ENCODE data around the gene LEMD1. TPM values are rescaled to one million over a fixed set of nuclear protein-coding genes. Genes with fewer than 3 reads are reported as not detected.

Gene LEMD1
- total RNA-seq, 1 donor from 2014 or later, result not detected

DNA sequence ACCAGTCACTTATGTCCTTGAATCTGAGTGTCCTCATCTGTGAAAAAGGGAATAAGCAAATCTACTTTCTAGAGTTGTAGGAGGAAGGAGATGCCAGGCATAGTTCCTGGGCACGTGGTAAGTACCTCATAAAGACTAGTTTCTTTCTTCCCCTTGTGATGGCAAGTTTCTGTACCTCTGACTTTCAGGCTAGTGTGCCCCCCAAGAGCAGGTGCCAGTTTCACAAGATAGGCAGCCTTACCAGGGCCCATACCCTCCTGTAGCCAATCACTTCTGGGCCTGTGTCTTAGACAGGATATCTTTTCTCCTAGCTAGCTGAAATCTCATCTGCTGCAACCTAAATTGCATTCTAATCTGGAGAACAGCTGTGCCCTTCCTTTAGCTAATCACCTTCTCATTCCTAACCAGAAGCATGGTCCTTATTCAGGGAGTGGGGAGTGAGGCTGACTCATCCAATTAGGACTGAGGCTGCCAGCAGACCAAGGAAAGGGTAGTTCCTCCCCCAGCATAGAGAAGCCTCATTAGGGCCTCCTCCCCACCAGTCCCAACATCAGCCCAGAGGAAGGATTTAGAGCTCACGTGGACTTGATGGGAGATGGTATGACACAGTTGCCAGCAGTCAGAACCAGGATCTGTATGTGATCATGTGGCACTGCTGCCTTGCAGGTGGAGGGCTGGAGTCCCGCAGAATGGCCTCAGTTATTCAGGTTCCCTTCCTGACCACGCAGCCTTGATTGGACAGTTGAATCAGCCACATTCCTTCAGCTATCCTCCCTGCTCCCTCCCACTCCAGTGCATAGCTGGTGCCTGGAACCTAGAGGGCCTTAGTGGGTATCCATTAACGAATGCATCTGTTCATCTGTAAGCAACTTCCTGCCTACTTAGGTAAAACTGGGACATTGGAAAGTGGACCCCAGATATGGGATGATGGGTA is 73.0 kb downstream of the LEMD1 start:
- no peak for DNase-seq (ENCODE audit: extremely low spot score in 2 of 2)
- peaks cover 2% of the 10 kb centered on the region for H3K27me3 ChIP-seq
- TF ChIP-seq CTCF (IDR thresholded peaks at IDR 0.05) (no peak), POLR2AphosphoS5 (IDR thresholded peaks at IDR 0.05; ENCODE audit: insufficient read depth in 1 of 2, low read depth in 1 of 2) (no peak), POLR2A (IDR thresholded peaks at IDR 0.05) (no peak)
- H3K4me3 ChIP-seq, result no peak overlapping the region
- peaks cover 8% of the 10 kb centered on the region for H3K4me1 ChIP-seq
- no peak overlapping the region for H3K27ac ChIP-seq
- intact Hi-C loops (cut with DNase I), result no loop called here
- no peaks in the 10 kb centered on the region for H3K9me3 ChIP-seq
- no peaks in the 10 kb centered on the region for H3K36me3 ChIP-seq

- Histone ChIP-seq H3K9me3 (no peaks in the 10 kb centered on the region), H3K27me3 (peaks cover 6% of the 10 kb centered on the region), H3K4me1 (peaks cover 16% of the 10 kb centered on the region), H3K36me3 (no peaks in the 10 kb centered on the region), H3K4me3 (no peak overlapping the region), H3K27ac (no peak overlapping the region)
- DNase-seq (ENCODE audit: extremely low spot score in 2 of 2), result no peak
- no peak for TF ChIP-seq CTCF (IDR thresholded peaks at IDR 0.05)
- TF ChIP-seq POLR2A (IDR thresholded peaks at IDR 0.05), result no peak
- no peak for TF ChIP-seq POLR2AphosphoS5 (IDR thresholded peaks at IDR 0.05; ENCODE audit: insufficient read depth in 1 of 2, low read depth in 1 of 2)
- intact Hi-C loops (cut with DNase I), result no loop called here
These were observed 74.8 kb downstream of the LEMD1 start for GRCh38 chr1:205346956-205347574.

- Histone ChIP-seq H3K27ac (no peak overlapping the region), H3K4me1 (peaks cover 16% of the 10 kb centered on the region), H3K4me3 (no peak overlapping the region), H3K36me3 (no peaks in the 10 kb centered on the region), H3K9me3 (no peaks in the 10 kb centered on the region), H3K27me3 (peaks cover 6% of the 10 kb centered on the region)
- intact Hi-C loops (cut with DNase I), result no loop called here
- TF ChIP-seq POLR2AphosphoS5 (IDR thresholded peaks at IDR 0.05; ENCODE audit: insufficient read depth in 1 of 2, low read depth in 1 of 2) (no peak), POLR2A (IDR thresholded peaks at IDR 0.05) (no peak), CTCF (IDR thresholded peaks at IDR 0.05) (no peak)
- no peak for DNase-seq (ENCODE audit: extremely low spot score in 2 of 2)
These were observed 76.1 kb downstream of the LEMD1 start for GRCh38 chr1:205345761-205346160.

- DNase-seq (ENCODE audit: extremely low spot score in 2 of 2), result no peak
- intact Hi-C loops (cut with DNase I), result no loop called here
- no peak for TF ChIP-seq POLR2AphosphoS5 (IDR thresholded peaks at IDR 0.05; ENCODE audit: insufficient read depth in 1 of 2, low read depth in 1 of 2)
- TF ChIP-seq POLR2A (IDR thresholded peaks at IDR 0.05), result no peak
- TF ChIP-seq CTCF (IDR thresholded peaks at IDR 0.05), result no peak
These were observed 77.6 kb downstream of the LEMD1 start for GRCh38 chr1:205344066-205344928.

More at GRCh38 chr1:205344066-205344928, 77.6 kb downstream of the LEMD1 start:
- Histone ChIP-seq H3K27ac (no peak overlapping the region), H3K36me3 (no peaks in the 10 kb centered on the region), H3K27me3 (peaks cover 6% of the 10 kb centered on the region), H3K9me3 (no peaks in the 10 kb centered on the region), H3K4me3 (peak overlapping the region; percentile 35 to 40), H3K4me1 (peaks cover 16% of the 10 kb centered on the region)

All from vagina (tissue), 2 donors.